WTC11 (cell line): Measurements from ENCODE around the gene SHOX.

Experiments
- KAT7 ChIP-seq: sonication (generic); formaldehyde crosslinking; IDR thresholded peaks from 2 replicates; pipeline ENCODE4 v1.8.1; 2023; ENCODE audit warnings: missing genetic modification reagents, mild to moderate bottlenecking, borderline replicate concordance
- TCF7 ChIP-seq: sonication (generic); formaldehyde crosslinking; IDR thresholded peaks from 2 replicates; pipeline ENCODE4 v1.8.0; 2022; ENCODE audit warnings: mild to moderate bottlenecking, low read depth, missing genetic modification reagents, moderate library complexity
- TF ChIP-seq, protein P1 (sequence below): fragments of 200-600 bp; IDR thresholded peaks from 2 replicates; pipeline ENCODE4 v1.8.0; 2022; ENCODE audit warnings: antibody characterized with exemption

DNA sequence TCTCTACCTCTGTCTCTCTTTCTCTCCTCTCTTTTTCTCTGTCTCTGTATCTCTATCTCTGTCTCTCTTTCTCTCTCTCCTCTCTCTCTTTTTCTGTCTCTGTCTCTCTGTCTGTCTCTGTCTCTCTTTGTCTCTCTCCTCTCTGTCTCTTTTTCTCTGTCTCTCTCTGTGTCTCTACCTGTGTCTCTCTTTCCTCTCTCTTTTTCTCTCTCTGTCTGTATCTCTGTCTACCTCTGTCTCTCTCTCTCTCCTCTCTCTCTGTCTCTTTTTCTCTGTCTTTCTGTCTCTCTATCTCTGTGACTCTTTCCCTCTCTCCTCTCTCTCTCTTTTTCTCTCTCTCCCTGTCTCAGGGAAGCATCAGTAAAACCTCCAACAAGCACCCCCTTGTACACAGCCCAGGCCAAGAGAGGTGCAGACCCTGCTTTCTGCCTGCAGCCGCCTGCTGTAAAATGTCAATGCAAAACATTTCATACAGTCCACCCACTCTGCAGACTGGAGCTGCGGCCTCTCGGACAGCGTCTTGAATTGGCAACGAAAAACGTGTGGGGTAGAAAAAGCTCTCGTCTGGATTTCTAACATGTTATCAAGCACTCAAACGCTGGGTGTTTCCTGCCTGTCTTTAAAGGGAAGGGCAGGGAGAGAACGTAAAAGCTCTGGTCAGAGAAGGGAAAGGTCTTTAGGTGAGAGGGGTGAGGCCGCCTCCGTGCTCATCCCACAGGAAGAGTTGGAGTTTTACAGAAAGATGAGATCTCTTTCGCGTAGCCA, 3.7 kb upstream of the SHOX start:
- no peak for TF ChIP-seq KAT7 (CRISPR knock-in tag)
- TF ChIP-seq, protein P1, sequence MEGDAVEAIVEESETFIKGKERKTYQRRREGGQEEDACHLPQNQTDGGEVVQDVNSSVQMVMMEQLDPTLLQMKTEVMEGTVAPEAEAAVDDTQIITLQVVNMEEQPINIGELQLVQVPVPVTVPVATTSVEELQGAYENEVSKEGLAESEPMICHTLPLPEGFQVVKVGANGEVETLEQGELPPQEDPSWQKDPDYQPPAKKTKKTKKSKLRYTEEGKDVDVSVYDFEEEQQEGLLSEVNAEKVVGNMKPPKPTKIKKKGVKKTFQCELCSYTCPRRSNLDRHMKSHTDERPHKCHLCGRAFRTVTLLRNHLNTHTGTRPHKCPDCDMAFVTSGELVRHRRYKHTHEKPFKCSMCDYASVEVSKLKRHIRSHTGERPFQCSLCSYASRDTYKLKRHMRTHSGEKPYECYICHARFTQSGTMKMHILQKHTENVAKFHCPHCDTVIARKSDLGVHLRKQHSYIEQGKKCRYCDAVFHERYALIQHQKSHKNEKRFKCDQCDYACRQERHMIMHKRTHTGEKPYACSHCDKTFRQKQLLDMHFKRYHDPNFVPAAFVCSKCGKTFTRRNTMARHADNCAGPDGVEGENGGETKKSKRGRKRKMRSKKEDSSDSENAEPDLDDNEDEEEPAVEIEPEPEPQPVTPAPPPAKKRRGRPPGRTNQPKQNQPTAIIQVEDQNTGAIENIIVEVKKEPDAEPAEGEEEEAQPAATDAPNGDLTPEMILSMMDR, result no peak
- TF ChIP-seq TCF7 (CRISPR knock-in tag), result no peak
